Activated naive CD4-positive, alpha-beta T cell treated with anti-CD3 and anti-CD28 coated beads, Interleukin-2, amount 10 ng/mL, durations not matched to agents 7 days and 5 days (primary cell): ENCODE data around the gene PSMC5.

Experiments
- CTCF ChIA-PET: fragments of 350-600 bp; sonication (Branson Sonifier 250); formaldehyde crosslinking; loops from one replicate; lab custom pipeline; 2021; ENCODE audit warnings: antibody characterized with exemption; lab: Charles Lee
- DNase-seq: peaks from one replicate; pipeline ENCODE4 v3.0.0-alpha.2; 2020
- H3K27ac Mint-ChIP-seq: one replicate; pipeline ENCODE4 v1.8.0; 2021; ENCODE audit warnings: mild to moderate bottlenecking, moderate library complexity, mixed read lengths
- H3K27me3 Mint-ChIP-seq: one replicate; pipeline ENCODE4 v1.8.0; 2021; ENCODE audit warnings: mild to moderate bottlenecking, mixed read lengths
- H3K36me3 Mint-ChIP-seq: one replicate; pipeline ENCODE4 v1.8.0; 2021; ENCODE audit warnings: mixed read lengths
- H3K4me1 Mint-ChIP-seq: one replicate; pipeline ENCODE4 v1.8.0; 2021; ENCODE audit warnings: mixed read lengths
- H3K4me3 Mint-ChIP-seq: one replicate; pipeline ENCODE4 v1.8.0; 2021; ENCODE audit warnings: mild to moderate bottlenecking, moderate library complexity, mixed read lengths
- H3K9me3 Mint-ChIP-seq: one replicate; pipeline ENCODE4 v1.8.0; 2021; ENCODE audit warnings: mixed read lengths

The PSMC5 gene

GRCh38 chr17:63827801-63828221, 580 bp downstream of the PSMC5 start:
- CTCF ChIA-PET, result interaction anchor here (0.8 to 1.3 kb wide), 8 partner anchors 9 to 402 kb away, joined by 3 to 5 read pairs (median 4); no protein-coding TSS in a partner anchor
- peak overlapping the region; percentile 96 for H3K27ac Mint-ChIP-seq
- DNase-seq, result no peak
- peaks cover 81% of the 10 kb centered on the region for H3K4me1 Mint-ChIP-seq
- H3K4me3 Mint-ChIP-seq, result peak overlapping the region; percentile 87
- H3K9me3 Mint-ChIP-seq, result no peaks in the 10 kb centered on the region
- H3K27me3 Mint-ChIP-seq, result no peaks in the 10 kb centered on the region
- peaks cover 79% of the 10 kb centered on the region for H3K36me3 Mint-ChIP-seq

GRCh38 chr17:63828936-63829335, 1.7 kb downstream of the PSMC5 start:
- H3K27ac Mint-ChIP-seq, result no peak overlapping the region

GRCh38 chr17:63830278-63830677, 3.0 kb downstream of the PSMC5 start:
- no peaks in the 10 kb centered on the region for H3K9me3 Mint-ChIP-seq
- no peaks in the 10 kb centered on the region for H3K27me3 Mint-ChIP-seq
- no peak for DNase-seq
- peaks cover 80% of the 10 kb centered on the region for H3K36me3 Mint-ChIP-seq
- H3K4me1 Mint-ChIP-seq, result peaks cover 71% of the 10 kb centered on the region
- H3K27ac Mint-ChIP-seq, result peak overlapping the region; percentile 51
- CTCF ChIA-PET, result interaction anchor here (0.8 to 1.1 kb wide), 3 partner anchors 8 to 10 kb away, joined by 3 to 5 read pairs (median 3); no protein-coding TSS in a partner anchor
- no peak overlapping the region for H3K4me3 Mint-ChIP-seq

More at GRCh38 chr17:63828936-63829335, 1.7 kb downstream of the PSMC5 start:
- no peak for DNase-seq
- H3K4me3 Mint-ChIP-seq, result peak overlapping the region; percentile 87
- peaks cover 73% of the 10 kb centered on the region for H3K4me1 Mint-ChIP-seq
- H3K9me3 Mint-ChIP-seq, result no peaks in the 10 kb centered on the region
- no peaks in the 10 kb centered on the region for H3K27me3 Mint-ChIP-seq
- peaks cover 77% of the 10 kb centered on the region for H3K36me3 Mint-ChIP-seq
- CTCF ChIA-PET, result interaction anchor here (0.9 to 1.3 kb wide), 6 partner anchors 8 to 403 kb away, joined by 3 to 5 read pairs (median 3); no protein-coding TSS in a partner anchor

GRCh38 chr17:63830904-63831491, 3.8 kb downstream of the PSMC5 start:
- Mint-ChIP-seq H3K27me3 (no peaks in the 10 kb centered on the region), H3K4me1 (peaks cover 70% of the 10 kb centered on the region), H3K36me3 (peaks cover 82% of the 10 kb centered on the region), H3K27ac (peak overlapping the region; percentile 86), H3K9me3 (no peaks in the 10 kb centered on the region), H3K4me3 (no peak overlapping the region)
- no peak for DNase-seq
- CTCF ChIA-PET, result interaction anchor here (1.3 kb wide), 1 partner anchor 18 kb away, joined by 3 read pairs; no protein-coding TSS in a partner anchor

DNA sequence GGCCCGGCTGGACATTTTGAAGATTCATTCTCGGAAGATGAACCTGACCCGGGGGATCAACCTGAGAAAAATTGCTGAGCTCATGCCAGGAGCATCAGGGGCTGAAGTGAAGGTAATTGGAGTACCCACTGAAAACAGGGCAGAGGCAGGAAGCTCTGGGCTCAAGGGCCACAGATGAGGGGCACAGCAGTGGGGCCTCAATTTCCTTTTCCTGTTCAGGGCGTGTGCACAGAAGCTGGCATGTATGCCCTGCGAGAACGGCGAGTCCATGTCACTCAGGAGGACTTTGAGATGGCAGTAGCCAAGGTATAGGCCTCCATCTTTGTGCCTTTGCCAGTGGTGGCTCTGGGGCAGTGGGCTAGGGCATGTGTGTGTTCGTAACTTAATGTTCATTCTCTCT, 4.3 kb downstream of the PSMC5 start:
- Mint-ChIP-seq H3K27me3 (no peaks in the 10 kb centered on the region), H3K27ac (peak overlapping the region; percentile 86), H3K9me3 (no peaks in the 10 kb centered on the region), H3K36me3 (peaks cover 81% of the 10 kb centered on the region), H3K4me1 (peaks cover 65% of the 10 kb centered on the region), H3K4me3 (no peak overlapping the region)
- CTCF ChIA-PET, result interaction anchor here (1.3 kb wide), 1 partner anchor 17 kb away, joined by 3 read pairs; no protein-coding TSS in a partner anchor
- DNase-seq, result no peak

GRCh38 chr17:63832014-63832413, 4.8 kb downstream of the PSMC5 start:
- Mint-ChIP-seq H3K27me3 (no peaks in the 10 kb centered on the region), H3K4me3 (no peak overlapping the region), H3K27ac (peak overlapping the region; percentile 86), H3K4me1 (peaks cover 60% of the 10 kb centered on the region), H3K9me3 (no peaks in the 10 kb centered on the region), H3K36me3 (peaks cover 82% of the 10 kb centered on the region)
- DNase-seq, result no peak
- CTCF ChIA-PET, result interaction anchor here (1.3 to 1.5 kb wide), 2 partner anchors 17 to 407 kb away, joined by 3 to 5 read pairs; no protein-coding TSS in a partner anchor

GRCh38 chr17:63832455-63832854, 5.2 kb downstream of the PSMC5 start:
- Mint-ChIP-seq H3K9me3 (no peaks in the 10 kb centered on the region), H3K4me1 (peaks cover 63% of the 10 kb centered on the region), H3K4me3 (no peak overlapping the region), H3K36me3 (peaks cover 80% of the 10 kb centered on the region), H3K27me3 (no peaks in the 10 kb centered on the region), H3K27ac (peak overlapping the region; percentile 86)
- DNase-seq, result no peak
- CTCF ChIA-PET, result interaction anchor here (1.5 to 2.5 kb wide), 4 partner anchors 8 to 407 kb away, joined by 3 to 8 read pairs (median 6); no protein-coding TSS in a partner anchor

- no peak overlapping the region for H3K27ac Mint-ChIP-seq
- CTCF ChIA-PET, result interaction anchor here (1.4 to 2.5 kb wide), 6 partner anchors 9 to 408 kb away, joined by 3 to 8 read pairs (median 5); no protein-coding TSS in a partner anchor
- no peaks in the 10 kb centered on the region for H3K9me3 Mint-ChIP-seq
- peaks cover 76% of the 10 kb centered on the region for H3K36me3 Mint-ChIP-seq
- peaks cover 61% of the 10 kb centered on the region for H3K4me1 Mint-ChIP-seq
- no peaks in the 10 kb centered on the region for H3K27me3 Mint-ChIP-seq
- DNase-seq, result no peak
- H3K4me3 Mint-ChIP-seq, result no peak overlapping the region
Measured at GRCh38 chr17:63833026-63833740, 6.0 kb downstream of the PSMC5 start.

- no peak overlapping the region for H3K27ac Mint-ChIP-seq
Measured at GRCh38 chr17:63833741-63834373, 6.6 kb downstream of the PSMC5 start.

DNA sequence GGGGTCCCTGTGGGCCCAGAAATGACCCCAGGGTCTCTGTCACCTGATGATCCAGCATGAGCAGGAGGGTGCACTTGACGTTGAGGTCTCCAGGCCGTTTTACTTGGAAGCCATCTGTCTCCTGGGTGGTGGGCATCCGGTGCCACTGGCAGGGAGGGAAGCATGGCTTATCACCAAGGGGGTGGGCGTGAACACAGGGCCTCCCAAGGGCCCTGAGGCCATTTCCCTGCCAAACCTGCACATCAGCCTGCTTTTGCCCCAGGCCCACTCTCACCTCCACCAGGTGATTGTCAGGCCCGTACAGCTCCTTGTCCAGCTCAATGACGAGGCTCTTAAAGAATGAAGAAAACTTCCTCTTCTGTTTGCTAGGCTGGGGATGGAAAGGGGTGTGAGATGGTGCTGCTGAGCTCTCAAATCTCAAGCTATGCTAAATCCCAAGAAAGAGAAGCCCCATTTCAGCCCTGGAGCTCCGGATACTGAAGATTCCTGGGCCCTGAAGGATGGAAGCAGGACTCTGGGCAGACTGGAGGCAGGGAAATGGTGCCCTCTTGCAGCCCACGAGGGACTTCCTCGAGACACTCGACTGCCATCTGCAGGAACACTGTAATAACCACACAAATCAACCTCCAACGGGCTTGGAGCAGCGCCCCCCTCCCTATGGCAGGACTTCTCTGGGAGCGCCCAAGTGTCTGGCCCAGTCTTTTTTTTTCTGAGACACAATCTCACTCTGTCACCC, 7.4 kb downstream of the PSMC5 start:
- Mint-ChIP-seq H3K27ac (peak overlapping the region; percentile 70), H3K4me3 (no peak overlapping the region), H3K36me3 (peaks cover 65% of the 10 kb centered on the region), H3K4me1 (peaks cover 61% of the 10 kb centered on the region), H3K27me3 (no peaks in the 10 kb centered on the region), H3K9me3 (no peaks in the 10 kb centered on the region)
- peak; percentile 80 for DNase-seq
- CTCF ChIA-PET, result interaction anchor here (0.6 to 2.8 kb wide), 13 partner anchors 9 to 416 kb away, joined by 3 to 10 read pairs (median 3); no protein-coding TSS in a partner anchor

More at GRCh38 chr17:63833741-63834373, 6.6 kb downstream of the PSMC5 start:
- Mint-ChIP-seq H3K36me3 (peaks cover 73% of the 10 kb centered on the region), H3K4me1 (peaks cover 61% of the 10 kb centered on the region), H3K9me3 (no peaks in the 10 kb centered on the region), H3K4me3 (no peak overlapping the region), H3K27me3 (no peaks in the 10 kb centered on the region)
- no peak for DNase-seq
- CTCF ChIA-PET, result interaction anchor here (0.7 to 2.8 kb wide), 13 partner anchors 9 to 415 kb away, joined by 3 to 10 read pairs (median 4); no protein-coding TSS in a partner anchor

- H3K36me3 Mint-ChIP-seq, result peaks cover 59% of the 10 kb centered on the region
- peak overlapping the region; percentile 70 for H3K27ac Mint-ChIP-seq
- no peak overlapping the region for H3K4me3 Mint-ChIP-seq
- CTCF ChIA-PET, result interaction anchor here (0.6 to 2.8 kb wide), 8 partner anchors 10 to 416 kb away, joined by 3 to 10 read pairs (median 4); no protein-coding TSS in a partner anchor
- no peak for DNase-seq
- peaks cover 60% of the 10 kb centered on the region for H3K4me1 Mint-ChIP-seq
- no peaks in the 10 kb centered on the region for H3K27me3 Mint-ChIP-seq
- H3K9me3 Mint-ChIP-seq, result no peaks in the 10 kb centered on the region
Measured at GRCh38 chr17:63835167-63835720, 8.0 kb downstream of the PSMC5 start.

- Mint-ChIP-seq H3K4me1 (peaks cover 55% of the 10 kb centered on the region), H3K27ac (no peak overlapping the region), H3K4me3 (no peak overlapping the region), H3K27me3 (no peaks in the 10 kb centered on the region), H3K9me3 (no peaks in the 10 kb centered on the region), H3K36me3 (peaks cover 53% of the 10 kb centered on the region)
- no peak for DNase-seq
- CTCF ChIA-PET, result interaction anchor here (0.8 to 2.8 kb wide), 2 partner anchors 9 to 139 kb away, joined by 4 to 10 read pairs; no protein-coding TSS in a partner anchor
Measured at GRCh38 chr17:63836811-63837210, 9.6 kb downstream of the PSMC5 start.

- no peak overlapping the region for H3K4me3 Mint-ChIP-seq
- peaks cover 48% of the 10 kb centered on the region for H3K4me1 Mint-ChIP-seq
- H3K9me3 Mint-ChIP-seq, result no peaks in the 10 kb centered on the region
- H3K27me3 Mint-ChIP-seq, result no peaks in the 10 kb centered on the region
- DNase-seq, result no peak
- H3K27ac Mint-ChIP-seq, result no peak overlapping the region
- H3K36me3 Mint-ChIP-seq, result peaks cover 46% of the 10 kb centered on the region
- CTCF ChIA-PET, result interaction anchor here (0.8 to 1.4 kb wide), 3 partner anchors 8 to 225 kb away, joined by 3 to 4 read pairs (median 3); no protein-coding TSS in a partner anchor
Measured at GRCh38 chr17:63837480-63837879, 10.2 kb downstream of the PSMC5 start.
